ENCODE measurements around the gene ZNF75A. TPM values are rescaled to one million over a fixed set of nuclear protein-coding genes. Genes with fewer than 3 reads are reported as not detected.
A peak's percentile ranks its signal among the peaks of the same experiment; 100 is the strongest.

The ZNF75A gene
- total RNA-seq, 1 experiment from 2014 or later = 24.5 TPM

- in situ Hi-C loops (cut with HindIII; ENCODE audit: low pct_unique_long_range_greater_than_20kb, low sequenced_read_pairs) = no loop called here
- H3K36me3 ChIP-seq (ENCODE audit: control insufficient read depth, insufficient read depth, low read length) = no peaks in the 10 kb centered on the region
- CTCF ChIA-PET = no interaction called here
Measured at GRCh38 chr16:3304370-3304769, 927 bp upstream of the ZNF75A start.

GRCh38 chr16:3306078-3306477 is 781 bp downstream of the ZNF75A start:
- ChIA-PET POLR2A (no interaction called here), CTCF (no interaction called here)
- H3K9me3 ChIP-seq (ENCODE audit: control insufficient read depth, insufficient read depth, low read depth, low read length) = peaks cover 57% of the 10 kb centered on the region
- H3K27ac ChIP-seq (ENCODE audit: low read length) = peak overlapping the region; percentile 89
- no peak for DNase-seq (ENCODE audit: low read depth, low spot score)
- no peak for TF ChIP-seq CTCF (IDR thresholded peaks at IDR 0.05)
- TF ChIP-seq POLR2AphosphoS5 (IDR thresholded peaks at IDR 0.05; ENCODE audit: low read depth, low read length) = no peak
- TF ChIP-seq SIN3A (IDR thresholded peaks at IDR 0.05; ENCODE audit: borderline replicate concordance, insufficient read depth, low read depth, low read length) = no peak
- no peak for TF ChIP-seq REST (IDR thresholded peaks at IDR 0.05; ENCODE audit: insufficient read depth in 1 of 2, low read depth in 2 of 2, low read length in 1 of 2)
- no peak for TF ChIP-seq TCF7L2 (IDR thresholded peaks at IDR 0.05; ENCODE audit: low read depth, low read length)
- in situ Hi-C loops (cut with HindIII; ENCODE audit: low pct_unique_long_range_greater_than_20kb, low sequenced_read_pairs) (no loop called here), intact Hi-C loops (cut with micrococcal nuclease; ENCODE audit: unreplicated experiment) (no loop called here)
- no peaks in the 10 kb centered on the region; the same call in 1 of the 2 replicates for H3K4me1 ChIP-seq (ENCODE audit: control insufficient read depth, insufficient read depth, low read length)
- no peak for ATAC-seq
- no peaks in the 10 kb centered on the region for H3K27me3 ChIP-seq (ENCODE audit: control insufficient read depth, insufficient read depth, low read length)
- BruUV-seq (replicated peaks) = no TSS peak
- no peaks in the 10 kb centered on the region for H3K36me3 ChIP-seq (ENCODE audit: control insufficient read depth, insufficient read depth, low read length)
- H3K4me3 ChIP-seq (ENCODE audit: low read depth in 2 of 2, low read length in 2 of 2) = peak overlapping the region; percentile 63 to 72

More at GRCh38 chr16:3304370-3304769, 927 bp upstream of the ZNF75A start:
- Histone ChIP-seq H3K27ac (ENCODE audit: low read length) (peak overlapping the region; percentile 89), H3K27me3 (ENCODE audit: control insufficient read depth, insufficient read depth, low read length) (no peaks in the 10 kb centered on the region), H3K9me3 (ENCODE audit: control insufficient read depth, insufficient read depth, low read depth, low read length) (peaks cover 68% of the 10 kb centered on the region), H3K4me3 (ENCODE audit: low read depth in 2 of 2, low read length in 2 of 2) (peak overlapping the region; percentile 63 to 72), H3K4me1 (ENCODE audit: control insufficient read depth, insufficient read depth, low read length) (no peaks in the 10 kb centered on the region; the same call in 1 of the 2 replicates)
- TF ChIP-seq SIN3A (IDR thresholded peaks at IDR 0.05; ENCODE audit: borderline replicate concordance, insufficient read depth, low read depth, low read length) (no peak), REST (IDR thresholded peaks at IDR 0.05; ENCODE audit: insufficient read depth in 1 of 2, low read depth in 2 of 2, low read length in 1 of 2) (no peak), CTCF (IDR thresholded peaks at IDR 0.05) (no peak), POLR2AphosphoS5 (IDR thresholded peaks at IDR 0.05; ENCODE audit: low read depth, low read length) (no peak), TCF7L2 (IDR thresholded peaks at IDR 0.05; ENCODE audit: low read depth, low read length) (no peak)
- POLR2A ChIA-PET = no interaction called here
- ATAC-seq = no peak
- intact Hi-C loops (cut with micrococcal nuclease; ENCODE audit: unreplicated experiment) = no loop called here
- BruUV-seq (replicated peaks) = no TSS peak
- DNase-seq (ENCODE audit: low read depth, low spot score) = no peak

Data from Panc1 (cell line).